ENCODE data around the gene PTPRN2. TPM values are rescaled to one million over a fixed set of nuclear protein-coding genes. Genes with fewer than 3 reads are reported as not detected.

PTPRN2 gene
- total and polyA plus RNA-seq, 9 of the 15 experiments (the other 6 are each of a cell fraction or from before 2014, with no cell fraction given) = not detected

GRCh38 chr7:157795199-157795598 is 792.4 kb downstream of the PTPRN2 start:
- ChIA-PET POLR2A (no interaction called here), CTCF (ENCODE audit: low intra/inter-chr PET ratio) (no interaction called here)
- 0% methylated on average over 5 of the region's 5 CpGs for WGBS (ENCODE audit: insufficient coverage, low coverage, missing lambda C conversion rate)
- Histone ChIP-seq H3K4me3 (no peak overlapping the region), H3K36me3 (ENCODE audit: control insufficient read depth, insufficient read depth, low read length) (no peaks in the 10 kb centered on the region), H2AFZ (ENCODE audit: low read depth, low read length) (no peak overlapping the region), H3K27me3 (ENCODE audit: control insufficient read depth in 2 of 2, insufficient read depth in 2 of 2, low read length in 2 of 2) (peaks cover 60 to 83% of the 10 kb centered on the region in 2 experiments), H3K9me3 (replicated peaks; ENCODE audit: control insufficient read depth, insufficient read depth, low read depth, low read length) (no peaks in the 10 kb centered on the region), H3K27ac (ENCODE audit: extremely low read depth, low read depth, low read length) (no peak overlapping the region), H3K9ac (ENCODE audit: insufficient read depth in 1 of 2, low read depth in 2 of 2, low read length in 2 of 2) (no peak overlapping the region), H3K9me1 (ENCODE audit: control insufficient read depth, insufficient read depth, low read length) (no peaks in the 10 kb centered on the region), H3K4me2 (ENCODE audit: insufficient read depth, low read length) (no peak overlapping the region), H3K79me2 (ENCODE audit: control insufficient read depth, insufficient read depth, low read length) (no peaks in the 10 kb centered on the region), H4K20me1 (replicated peaks; ENCODE audit: control insufficient read depth, insufficient read depth, low read length) (peaks cover 10% of the 10 kb centered on the region), H3K4me1 (replicated peaks in 1 of 2; ENCODE audit: control insufficient read depth in 2 of 2, insufficient read depth in 2 of 2, low read length in 2 of 2) (peaks cover 0 to 11% of the 10 kb centered on the region in 2 experiments; a peak in 1 of 5 replicates)
- FAIRE-seq = no peak
- no peak for DNase-seq (ENCODE audit: extremely low read depth in 1 of 4, low spot score in 3 of 4)
- intact Hi-C loops (cut with micrococcal nuclease) (no loop called here), in situ Hi-C loops (cut with MboI) (no loop called here)
- no peak for ATAC-seq
- TF ChIP-seq SMARCB1 (IDR thresholded peaks at IDR 0.05; ENCODE audit: insufficient read length, low read depth) = no peak
- TF ChIP-seq HES1 (IDR thresholded peaks at IDR 0.05; ENCODE audit: low read depth) = no peak
- TF ChIP-seq NBN (IDR thresholded peaks at IDR 0.05; ENCODE audit: low read depth) = no peak
- TF ChIP-seq THAP7 (CRISPR knock-in tag; IDR thresholded peaks at IDR 0.05) = no peak
- TF ChIP-seq OTX1 (CRISPR knock-in tag; IDR thresholded peaks at IDR 0.05) = no peak
- TF ChIP-seq TCFL5 (CRISPR knock-in tag; conservative IDR thresholded peaks at IDR 0.05) = no peak
- no peak for TF ChIP-seq HDAC2 (IDR thresholded peaks at IDR 0.05)
- TF ChIP-seq ZNF395 (CRISPR knock-in tag; IDR thresholded peaks at IDR 0.05) = no peak
- no peak for TF ChIP-seq MED1 (CRISPR knock-in tag; IDR thresholded peaks at IDR 0.05; ENCODE audit: borderline replicate concordance)
- TF ChIP-seq ZNF311 (CRISPR knock-in tag; IDR thresholded peaks at IDR 0.05) = no peak
- TF ChIP-seq IRF2 (CRISPR knock-in tag; IDR thresholded peaks at IDR 0.05) = no peak
- TF ChIP-seq HOXB6 (CRISPR knock-in tag; IDR thresholded peaks at IDR 0.05; ENCODE audit: borderline replicate concordance) = no peak
- no peak for TF ChIP-seq LARP7 (IDR thresholded peaks at IDR 0.05)
- BruUV-seq (replicated peaks) = no TSS peak
